Ecto neural progenitor cell (in vitro differentiated cells): ENCODE measurements around the gene EPHB1.

Source experiments
- DNase-seq: peaks from one replicate; pipeline ENCODE4 v3.0.0-alpha.2; 2018; ENCODE audit warnings: low spot score

The EPHB1 gene

GRCh38 chr3:134883697-134884385, 88.8 kb downstream of the EPHB1 start:
- no peak for DNase-seq

- DNase-seq: no peak
Measured at GRCh38 chr3:134885877-134886621, 91.0 kb downstream of the EPHB1 start.

GRCh38 chr3:134886991-134887390, 91.9 kb downstream of the EPHB1 start:
- DNase-seq: no peak

GRCh38 chr3:134887536-134887935, 92.5 kb downstream of the EPHB1 start:
- DNase-seq: no peak

- no peak for DNase-seq
Measured at GRCh38 chr3:134892326-134892725, 97.3 kb downstream of the EPHB1 start.

GRCh38 chr3:134892761-134893160, 97.7 kb downstream of the EPHB1 start:
- no peak for DNase-seq

- DNase-seq: no peak
Measured at GRCh38 chr3:134894533-134894932, 99.5 kb downstream of the EPHB1 start.

- DNase-seq: no peak
Measured at GRCh38 chr3:134895181-134895580, 100.1 kb downstream of the EPHB1 start.

GRCh38 chr3:134896141-134896540, 101.1 kb downstream of the EPHB1 start:
- DNase-seq: no peak

GRCh38 chr3:134896696-134897095, 101.6 kb downstream of the EPHB1 start:
- DNase-seq: no peak

GRCh38 chr3:134897391-134898141, 102.5 kb downstream of the EPHB1 start:
- DNase-seq: no peak

- no peak for DNase-seq
Measured at GRCh38 chr3:134898181-134898754, 103.2 kb downstream of the EPHB1 start.

- no peak for DNase-seq
Measured at GRCh38 chr3:134899786-134900185, 104.7 kb downstream of the EPHB1 start.

- no peak for DNase-seq
Measured at GRCh38 chr3:134900482-134900881, 105.4 kb downstream of the EPHB1 start.

- no peak for DNase-seq
Measured at GRCh38 chr3:134901461-134901860, 106.4 kb downstream of the EPHB1 start.

- DNase-seq: no peak
Measured at GRCh38 chr3:134903837-134904236, 108.8 kb downstream of the EPHB1 start.

- DNase-seq: no peak
Measured at GRCh38 chr3:134904241-134904771, 109.2 kb downstream of the EPHB1 start.

GRCh38 chr3:134904776-134905646, 110.0 kb downstream of the EPHB1 start:
- no peak for DNase-seq

- no peak for DNase-seq
Measured at GRCh38 chr3:134905647-134905935, 110.5 kb downstream of the EPHB1 start.

GRCh38 chr3:134908271-134908670, 113.2 kb downstream of the EPHB1 start:
- no peak for DNase-seq

- no peak for DNase-seq
Measured at GRCh38 chr3:134910026-134910425, 115.0 kb downstream of the EPHB1 start.
